SU-DHL-6 (cell line): ENCODE measurements around the gene CDK7.

Experiments
- H2AFZ ChIP-seq: fragments of 200-600 bp; sonication (generic); 2 replicates; pipeline ENCODE4 v1.6.1; 2014; ENCODE audit warnings: low read depth, mild to moderate bottlenecking, moderate library complexity, mixed read lengths, antibody characterized with exemption, low read length; ENCODE audit not compliant: severe bottlenecking
- H3F3A ChIP-seq: fragments of 200-600 bp; shearing (Covaris generic); 2 replicates; pipeline ENCODE4 v1.6.0; 2016; ENCODE audit warnings: antibody characterized with exemption, mild to moderate bottlenecking; ENCODE audit not compliant: insufficient read depth
- H3K27ac ChIP-seq: fragments of 200-600 bp; sonication (generic); 2 replicates; pipeline ENCODE4 v1.5.1; 2016; ENCODE audit warnings: low read depth, mild to moderate bottlenecking, low read length, moderate library complexity, mixed read lengths
- H3K27me3 ChIP-seq: fragments of 200-600 bp; sonication (generic), shearing (Covaris generic); 2 replicates; pipeline ENCODE4 v1.6.0; 2014; ENCODE audit warnings: mild to moderate bottlenecking, low read length
- H3K36me3 ChIP-seq: fragments of 200-600 bp; sonication (generic); 2 replicates; pipeline ENCODE4 v1.6.1; 2014; ENCODE audit warnings: mild to moderate bottlenecking, low read length, mixed read lengths
- H3K4me2 ChIP-seq: fragments of 300-600, 200-600 bp; shearing (Covaris generic), sonication (generic); 2 replicates; pipeline ENCODE4 v1.6.0; 2014; ENCODE audit warnings: low read length, low read depth, mild to moderate bottlenecking; ENCODE audit not compliant: poor library complexity, severe bottlenecking
- H3K4me3 ChIP-seq: fragments of 200-600 bp; sonication (generic); 2 replicates; pipeline ENCODE4 v1.5.1; 2014; ENCODE audit warnings: antibody characterized with exemption, low read length, mild to moderate bottlenecking, mixed read lengths; ENCODE audit not compliant: insufficient read depth, poor library complexity, severe bottlenecking
- H3K79me2 ChIP-seq: fragments of 200-600 bp; sonication (generic); 2 replicates; pipeline ENCODE4 v1.6.1; 2014; ENCODE audit warnings: mild to moderate bottlenecking, low read length, moderate library complexity; ENCODE audit not compliant: insufficient read depth
- H3K9ac ChIP-seq: fragments of 200-600 bp; sonication (generic); 2 replicates; pipeline ENCODE4 v1.7.0; 2014; ENCODE audit warnings: mild to moderate bottlenecking, low read length
- H3K9me2 ChIP-seq: fragments of 200-600 bp; sonication (generic); replicated peaks from 2 replicates; pipeline ENCODE4 v1.6.1; 2014; ENCODE audit warnings: low read length; ENCODE audit not compliant: insufficient read depth
- H3K9me3 ChIP-seq: fragments of 200-600 bp; sonication (generic); 2 replicates; pipeline ENCODE4 v1.6.1; 2014; ENCODE audit warnings: low read length, mixed read lengths; ENCODE audit not compliant: insufficient read depth
- H4K20me1 ChIP-seq: fragments of 200-600 bp; sonication (generic); 2 replicates; pipeline ENCODE4 v1.6.1; 2014; ENCODE audit warnings: low read depth, mild to moderate bottlenecking, antibody characterized with exemption, low read length, moderate library complexity, mixed read lengths
- CTCF ChIP-seq: fragments of 200-600 bp; sonication (generic); IDR thresholded peaks from one replicate; pipeline ENCODE4 v1.5.1; 2017; ENCODE audit warnings: antibody characterized with exemption, mild to moderate bottlenecking, low read length, moderate library complexity; ENCODE audit not compliant: insufficient read depth, poor library complexity, severe bottlenecking
- EZH2phosphoT487 ChIP-seq: fragments of 200-600 bp; sonication (generic), shearing (Covaris generic); conservative IDR thresholded peaks from 2 replicates; pipeline ENCODE4 v1.6.1; 2018; ENCODE audit warnings: mild to moderate bottlenecking, antibody characterized with exemption, low read length, moderate library complexity, mixed read lengths

Gene CDK7

GRCh38 chr5:69225860-69226259 lies 8.8 kb upstream of the CDK7 start:
- no peak overlapping the region for H2AFZ ChIP-seq
- H4K20me1 ChIP-seq = no peaks in the 10 kb centered on the region
- H3K27ac ChIP-seq = no peak overlapping the region
- H3K4me3 ChIP-seq = no peak overlapping the region
- TF ChIP-seq CTCF (no peak), EZH2phosphoT487 (no peak)
- no peak overlapping the region for H3K9ac ChIP-seq
- peaks cover 10% of the 10 kb centered on the region for H3K79me2 ChIP-seq
- no peaks in the 10 kb centered on the region for H3K9me2 ChIP-seq
- no peaks in the 10 kb centered on the region for H3K9me3 ChIP-seq
- no peak overlapping the region for H3K4me2 ChIP-seq
- peaks cover 20% of the 10 kb centered on the region; the same call in 1 of the 2 replicates for H3K36me3 ChIP-seq
- H3K27me3 ChIP-seq = no peaks in the 10 kb centered on the region
- peaks cover 5% of the 10 kb centered on the region; the same call in 1 of the 2 replicates for H3F3A ChIP-seq

GRCh38 chr5:69230181-69230580 lies 4.5 kb upstream of the CDK7 start:
- peaks cover 5% of the 10 kb centered on the region for H3K79me2 ChIP-seq
- H3K9me2 ChIP-seq = no peaks in the 10 kb centered on the region
- H3K9me3 ChIP-seq = no peaks in the 10 kb centered on the region
- H2AFZ ChIP-seq = no peak overlapping the region
- H3K4me3 ChIP-seq = no peak overlapping the region
- no peak overlapping the region for H3K27ac ChIP-seq
- no peaks in the 10 kb centered on the region for H4K20me1 ChIP-seq
- peaks cover 9% of the 10 kb centered on the region for H3F3A ChIP-seq
- TF ChIP-seq CTCF = no peak
- TF ChIP-seq EZH2phosphoT487 = no peak
- H3K4me2 ChIP-seq = no peak overlapping the region
- H3K27me3 ChIP-seq = no peaks in the 10 kb centered on the region
- no peak overlapping the region for H3K9ac ChIP-seq
- peaks cover 20% of the 10 kb centered on the region; the same call in 1 of the 2 replicates for H3K36me3 ChIP-seq

GRCh38 chr5:69231281-69231680 lies 3.4 kb upstream of the CDK7 start:
- TF ChIP-seq CTCF (no peak), EZH2phosphoT487 (no peak)
- Histone ChIP-seq H3K9me3 (no peaks in the 10 kb centered on the region), H3K79me2 (peaks cover 16% of the 10 kb centered on the region), H3F3A (peaks cover 9% of the 10 kb centered on the region), H3K9ac (no peak overlapping the region), H3K27me3 (no peaks in the 10 kb centered on the region), H3K27ac (no peak overlapping the region), H4K20me1 (no peaks in the 10 kb centered on the region), H3K36me3 (peaks cover 20% of the 10 kb centered on the region; the same call in 1 of the 2 replicates), H3K9me2 (no peaks in the 10 kb centered on the region), H3K4me2 (no peak overlapping the region), H3K4me3 (no peak overlapping the region), H2AFZ (no peak overlapping the region)
